GM19238 (cell line): ENCODE measurements around the gene SLTM.
"Not testable (repeated sequence)": the region's sequence is repeated elsewhere in the genome, so short reads cannot be mapped to it uniquely, and the experiment has no call there.

ENCODE experiments used
- DNase-seq: peaks from one replicate; pipeline ENCODE4 v3.0.0; 2011; ENCODE audit warnings: low spot score; ENCODE audit not compliant: insufficient read length

Gene SLTM

GRCh38 chr15:58933281-58934113 is at the start of gene SLTM:
Gene SLTM, minus strand, starts transcription at chr15:58933679. Its CDS starts 114 bp downstream, at chr15:58933565.
- DNase-seq: peak; percentile 88

GRCh38 chr15:58983261-58983660 is 49.8 kb upstream of the SLTM start:
- DNase-seq: no peak

- DNase-seq: no peak
These were observed 48.5 kb upstream of the SLTM start for GRCh38 chr15:58981808-58982475.

DNA sequence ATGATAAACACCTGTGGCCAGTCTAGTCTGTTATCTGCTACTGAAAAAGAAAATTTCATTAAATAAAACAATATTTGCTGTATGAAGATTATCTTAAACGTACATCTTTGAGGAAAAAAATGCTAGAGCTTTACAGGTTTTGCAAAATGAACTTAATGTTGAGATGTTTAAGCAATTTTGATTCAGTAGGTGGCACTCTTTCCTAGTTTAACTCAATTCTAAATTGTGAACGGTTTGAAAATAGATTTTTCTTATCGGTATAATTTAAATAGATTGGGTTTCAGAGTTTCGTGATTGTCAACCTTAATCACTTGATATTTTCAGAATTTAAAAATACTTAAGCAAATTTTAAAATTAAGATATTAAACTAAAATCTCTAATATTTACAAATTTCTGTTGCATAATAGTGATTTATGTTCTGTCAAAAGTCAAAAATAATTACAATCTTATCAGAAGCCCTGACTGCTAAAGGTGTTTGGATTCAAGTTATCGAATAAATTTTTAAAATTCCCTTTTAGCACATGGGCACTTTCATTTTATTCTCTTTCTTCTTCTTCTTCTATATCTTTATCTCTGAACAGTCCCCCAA is 47.0 kb upstream of the SLTM start:
- no peak for DNase-seq

DNA sequence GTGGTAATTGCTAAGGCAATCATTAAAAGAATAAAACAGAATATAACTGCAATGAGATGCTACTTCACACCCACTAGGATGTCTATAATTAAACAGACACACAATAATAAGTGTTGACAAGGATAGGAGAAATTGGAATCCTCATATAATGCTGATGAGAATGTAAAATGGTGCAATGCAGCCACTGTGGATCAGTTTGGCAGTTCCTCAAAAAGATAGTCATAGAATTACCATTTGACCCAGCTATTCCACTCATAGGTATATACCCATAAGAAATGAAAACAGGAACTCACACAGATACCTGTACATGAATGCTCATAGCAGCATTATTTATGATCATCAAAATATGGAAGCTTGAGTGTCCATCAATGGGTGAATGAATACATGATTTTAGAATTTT is 44.4 kb upstream of the SLTM start:
- DNase-seq: no peak

DNA sequence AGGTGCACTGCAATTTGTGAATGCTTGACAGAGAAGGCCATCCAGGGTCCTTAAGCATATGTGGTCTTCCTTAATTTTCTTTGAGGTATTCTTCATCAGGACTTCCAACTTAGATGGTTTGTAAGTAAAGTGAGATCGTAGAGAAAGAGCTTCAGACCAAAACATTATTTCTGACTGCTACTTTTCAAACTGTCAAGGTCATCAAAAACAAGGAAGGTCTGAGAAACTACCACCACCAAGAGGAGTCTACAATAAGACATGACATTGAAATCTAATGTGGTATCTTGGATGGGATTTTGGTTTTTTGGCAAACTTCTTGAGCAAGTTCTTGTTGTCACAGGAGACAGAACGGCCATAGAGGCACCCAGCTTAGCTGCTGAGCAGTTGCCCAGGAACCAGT is 34.0 kb upstream of the SLTM start:
- no peak for DNase-seq

DNA sequence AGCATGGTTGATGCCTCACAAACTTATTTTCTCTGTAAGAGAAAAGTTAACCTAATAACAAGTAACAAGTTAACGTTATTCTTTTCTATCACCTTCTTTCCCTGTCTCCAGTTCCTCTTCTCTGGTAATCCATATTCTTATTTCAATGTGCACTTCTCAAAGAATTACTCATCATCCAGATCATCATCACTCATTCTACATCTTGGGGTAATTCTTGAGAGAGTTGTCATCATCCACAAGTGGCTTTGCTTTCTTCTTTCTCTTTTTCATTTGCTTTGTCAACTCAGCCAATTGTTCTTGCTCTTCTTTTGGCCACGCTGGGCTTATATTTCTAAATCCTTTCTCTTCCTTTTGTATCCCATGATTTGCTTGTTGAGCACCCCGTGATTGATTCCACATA is 33.2 kb upstream of the SLTM start:
- no peak for DNase-seq

DNA sequence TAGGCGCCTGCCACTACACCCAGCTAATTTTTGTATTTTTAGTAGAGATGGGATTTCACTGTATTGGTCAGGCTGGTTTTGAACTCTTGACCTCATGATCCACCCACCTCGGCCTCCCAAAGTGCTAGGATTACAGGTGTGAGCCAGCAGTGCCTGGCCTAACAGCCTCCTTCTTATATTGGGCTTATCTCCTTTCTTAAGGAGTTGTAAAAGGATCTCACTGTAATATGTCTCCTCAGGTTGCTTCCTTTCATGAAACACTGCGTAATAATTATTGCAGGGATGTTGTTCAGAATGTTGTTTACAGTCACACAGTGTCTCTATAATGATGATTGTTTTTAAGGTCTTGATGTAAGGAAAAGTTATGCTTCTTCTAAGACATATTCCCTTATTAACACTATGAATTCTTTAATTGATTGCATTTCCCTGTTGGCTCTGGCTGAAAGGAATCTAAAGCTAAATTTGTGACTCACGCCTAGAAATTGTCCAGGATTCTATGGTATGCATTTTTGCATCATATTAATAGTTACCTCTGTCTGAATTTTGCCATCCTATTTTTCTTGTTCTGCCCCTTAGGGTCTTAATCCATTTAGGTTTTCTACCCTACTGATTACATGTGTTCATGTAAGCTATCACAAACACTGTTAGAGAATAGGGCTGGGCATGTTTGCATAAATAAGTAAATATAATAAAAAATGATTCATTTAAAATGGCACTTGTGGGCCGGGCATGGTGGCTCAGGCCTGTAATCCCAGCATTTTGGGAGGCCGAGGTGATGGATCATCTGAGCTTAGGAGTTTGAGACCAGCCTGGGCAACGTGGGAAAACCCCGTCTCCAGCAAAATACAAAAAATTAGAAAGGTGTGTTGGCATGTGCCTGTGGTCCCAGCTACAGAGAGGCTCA is 29.4 kb upstream of the SLTM start:
- no peak for DNase-seq

GRCh38 chr15:58962136-58962535 is 28.7 kb upstream of the SLTM start:
- DNase-seq: no peak

- DNase-seq: no peak
These were observed 25.3 kb upstream of the SLTM start for GRCh38 chr15:58958811-58959210.

GRCh38 chr15:58957101-58957973 is 23.9 kb upstream of the SLTM start:
- peak; percentile 38 for DNase-seq

GRCh38 chr15:58952751-58953150 is 19.3 kb upstream of the SLTM start:
- no peak for DNase-seq

- DNase-seq: no peak
These were observed 18.0 kb upstream of the SLTM start for GRCh38 chr15:58951388-58952007.

- no peak for DNase-seq
These were observed 13.7 kb upstream of the SLTM start for GRCh38 chr15:58947179-58947578.

GRCh38 chr15:58934974-58935373 is 1.5 kb upstream of the SLTM start:
- not testable (repeated sequence) for DNase-seq

DNA sequence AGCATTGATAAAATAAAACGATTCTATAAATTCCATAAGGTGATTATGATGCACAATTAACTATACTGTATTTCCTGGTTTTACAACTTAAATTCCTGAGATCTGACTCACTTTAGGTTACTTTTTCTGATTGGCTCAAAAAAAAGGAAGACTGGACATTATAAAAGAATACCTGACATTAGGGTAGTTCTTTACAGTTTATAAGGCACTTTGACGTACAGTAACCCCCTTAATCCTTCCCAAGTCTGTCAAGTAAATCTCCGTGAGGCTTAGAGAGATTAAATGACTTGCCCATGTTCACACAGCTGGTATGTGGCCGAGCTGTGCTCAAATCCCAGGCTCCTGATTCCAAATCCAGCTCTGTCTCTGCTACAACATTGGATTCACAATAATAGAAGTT is 1.0 kb upstream of the SLTM start:
- DNase-seq: no peak

GRCh38 chr15:58934114-58934447 is 602 bp upstream of the SLTM start:
- no peak for DNase-seq

DNA sequence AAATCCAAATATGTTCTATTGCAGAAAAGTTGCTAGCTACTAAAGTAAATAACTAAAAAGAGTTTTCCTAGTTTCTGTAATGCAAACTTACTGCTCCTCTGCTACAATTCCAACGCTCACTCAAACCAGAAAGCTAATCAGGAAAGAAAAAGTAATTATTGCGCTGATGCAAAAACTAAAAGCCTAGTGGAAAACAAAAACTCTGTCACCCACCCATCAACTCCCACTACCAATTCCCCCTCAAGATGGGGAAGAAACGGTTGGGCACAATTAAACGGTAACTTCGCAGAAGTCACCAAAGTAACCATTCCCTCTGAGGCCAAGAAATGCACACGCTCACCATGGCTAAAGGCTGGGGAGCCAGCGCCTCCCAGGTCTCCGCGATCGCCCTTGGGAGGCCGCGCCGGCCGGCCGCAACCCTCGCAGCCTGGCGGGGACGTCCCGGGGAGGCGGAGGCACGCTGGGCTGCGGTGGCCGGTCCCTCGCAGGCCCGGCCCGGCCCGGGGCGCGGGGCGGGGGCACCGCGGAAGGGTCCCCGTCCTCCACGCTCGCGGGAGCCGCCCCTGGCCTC is 684 bp downstream of the SLTM start:
- no peak for DNase-seq

GRCh38 chr15:58931987-58932588 is 1.4 kb downstream of the SLTM start:
- DNase-seq: peak; percentile 8
